ENCODE results near the gene SRM.
"Not testable (repeated sequence)": the region's sequence is repeated elsewhere in the genome, so short reads cannot be mapped to it uniquely, and the experiment has no call there.

Gene SRM

GRCh38 chr1:11059968-11060830 is at the start of gene SRM:
Gene SRM (minus strand): TSS chr1:11060018. CDS start chr1:11059943, 75 bp downstream.
- DNase-seq (ENCODE audit: low read depth) = peak; percentile 68

- no peak for DNase-seq (ENCODE audit: low read depth)
These were observed 49.4 kb upstream of the SRM start for GRCh38 chr1:11109047-11109760.

- no peak for DNase-seq (ENCODE audit: low read depth)
These were observed 47.8 kb upstream of the SRM start for GRCh38 chr1:11107599-11107998.

- no peak for DNase-seq (ENCODE audit: low read depth)
These were observed 45.8 kb upstream of the SRM start for GRCh38 chr1:11105586-11105985.

GRCh38 chr1:11101347-11101746 is 41.5 kb upstream of the SRM start:
- no peak for DNase-seq (ENCODE audit: low read depth)

GRCh38 chr1:11100806-11101205 is 41.0 kb upstream of the SRM start:
- not testable (repeated sequence) for DNase-seq (ENCODE audit: low read depth)

GRCh38 chr1:11100149-11100493 is 40.3 kb upstream of the SRM start:
- no peak for DNase-seq (ENCODE audit: low read depth)

GRCh38 chr1:11099310-11100148 is 39.7 kb upstream of the SRM start, which contains the start of gene EXOSC10:
Gene EXOSC10 (minus strand): TSS chr1:11099869. CDS start chr1:11099831, 38 bp downstream.
- DNase-seq (ENCODE audit: low read depth) = peak; percentile 58

GRCh38 chr1:11098931-11099309 is 39.1 kb upstream of the SRM start:
- no peak for DNase-seq (ENCODE audit: low read depth)

GRCh38 chr1:11083784-11084183 is 24.0 kb upstream of the SRM start:
- not testable (repeated sequence) for DNase-seq (ENCODE audit: low read depth)

GRCh38 chr1:11080931-11081330 is 21.1 kb upstream of the SRM start:
- DNase-seq (ENCODE audit: low read depth) = no peak

- DNase-seq (ENCODE audit: low read depth) = no peak
These were observed 18.8 kb upstream of the SRM start for GRCh38 chr1:11078631-11079030.

GRCh38 chr1:11073398-11073797 is 13.6 kb upstream of the SRM start:
- not testable (repeated sequence) for DNase-seq (ENCODE audit: low read depth)

- no peak for DNase-seq (ENCODE audit: low read depth)
These were observed 12.5 kb upstream of the SRM start for GRCh38 chr1:11072216-11072917.

- no peak for DNase-seq (ENCODE audit: low read depth)
These were observed 11.8 kb upstream of the SRM start for GRCh38 chr1:11071463-11072215.

GRCh38 chr1:11070876-11071275 is 11.1 kb upstream of the SRM start:
- no peak for DNase-seq (ENCODE audit: low read depth)

GRCh38 chr1:11068600-11069473 is 9.0 kb upstream of the SRM start:
- no peak for DNase-seq (ENCODE audit: low read depth)

- DNase-seq (ENCODE audit: low read depth) = no peak
These were observed 8.1 kb upstream of the SRM start for GRCh38 chr1:11067716-11068599.

- no peak for DNase-seq (ENCODE audit: low read depth)
These were observed 6.0 kb upstream of the SRM start for GRCh38 chr1:11065796-11066195.
